ENCODE results near the gene NBAS.

- TF ChIP-seq POLR2A (IDR thresholded peaks at IDR 0.05; ENCODE audit: extremely low read depth, insufficient read length) (no peak), CTCF (IDR thresholded peaks at IDR 0.05; ENCODE audit: low read depth, low read length) (no peak), MAX (IDR thresholded peaks at IDR 0.05; ENCODE audit: low read depth, low read length) (no peak)
Measured at GRCh38 chr2:15163326-15163725, 397.8 kb downstream of the NBAS start.
